NCI-H1092 treated with DMSO at 0.1 percent for 48 hours (cell line): Measurements from ENCODE around the gene CCDC182.
A peak's percentile ranks its signal among the peaks of the same experiment; 100 is the strongest.

ENCODE experiments used
- DNase-seq: peaks from one replicate; lab custom pipeline; 2025; lab: John Stamatoyannopoulos, UW

Gene CCDC182

DNA sequence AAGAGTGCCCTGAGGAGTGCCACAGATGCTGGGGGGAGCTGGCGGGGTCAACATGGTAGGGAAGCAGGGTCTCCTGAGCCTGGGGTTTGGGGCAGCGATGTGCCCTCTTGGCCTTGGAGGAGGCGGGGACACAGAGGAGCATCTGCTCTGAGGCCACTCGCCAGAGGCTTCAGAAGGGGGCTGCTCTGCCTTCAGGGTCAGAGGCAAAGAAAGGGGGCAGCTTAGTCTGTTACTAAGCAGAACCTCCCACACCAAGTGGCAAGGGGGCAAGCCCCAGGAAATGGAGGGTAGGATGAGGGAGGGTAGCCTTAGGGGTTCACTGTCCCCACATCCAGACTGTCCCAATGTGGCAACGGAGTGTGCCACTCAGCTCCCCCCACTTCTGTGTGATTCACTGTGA is 18.3 kb downstream of the CCDC182 start:
- DNase-seq = no peak

DNA sequence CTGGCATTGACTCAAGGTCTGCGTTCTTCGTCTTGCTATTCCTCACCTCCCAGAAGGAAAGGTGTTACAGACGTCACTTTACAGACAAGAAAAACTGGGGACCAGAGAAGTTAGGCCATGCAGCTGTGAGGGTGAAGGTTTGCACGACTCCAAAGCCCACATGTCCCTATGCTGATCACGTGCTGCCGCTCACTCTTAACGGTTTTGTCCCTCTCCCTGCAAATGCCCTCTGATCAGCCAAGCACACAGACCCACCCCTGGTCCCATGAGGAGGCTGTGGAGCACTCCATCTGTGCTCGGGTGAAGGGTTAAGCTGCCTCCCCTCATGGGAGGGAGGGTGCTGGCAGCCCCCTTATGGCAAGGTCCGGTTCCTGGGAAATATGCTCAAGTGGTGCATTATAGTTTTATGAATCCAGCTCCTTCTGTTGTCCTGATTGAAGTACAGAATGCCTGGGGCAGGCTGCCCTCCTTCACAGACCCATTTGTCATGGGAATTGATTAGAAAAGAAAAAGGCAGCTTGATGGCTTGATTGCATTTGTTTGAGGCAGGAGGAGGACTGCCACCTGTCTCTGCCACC is 18.8 kb downstream of the CCDC182 start:
- no peak for DNase-seq

DNA sequence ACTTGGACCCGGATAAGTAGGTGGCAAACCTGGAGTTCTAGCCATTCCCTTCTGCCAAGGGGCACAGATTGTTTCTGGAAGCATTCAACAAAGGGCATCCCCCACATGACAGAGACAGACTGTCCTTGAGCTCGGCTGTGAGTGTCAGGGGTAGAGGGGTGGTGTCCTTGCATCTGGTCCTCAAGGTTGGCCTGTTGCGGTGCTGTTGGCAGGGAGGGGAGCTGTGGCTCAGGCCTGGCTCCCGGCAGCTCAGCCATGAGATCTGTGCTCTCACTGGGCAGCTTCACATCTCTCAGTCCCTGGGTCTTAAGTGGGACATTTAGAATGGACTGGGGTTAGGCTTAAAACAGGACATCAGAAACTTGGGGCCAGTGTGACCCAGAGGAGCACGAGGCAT is 20.4 kb downstream of the CCDC182 start:
- DNase-seq = no peak

- no peak for DNase-seq
Measured at GRCh38 chr17:57724026-57724728, 20.9 kb downstream of the CCDC182 start.

DNA sequence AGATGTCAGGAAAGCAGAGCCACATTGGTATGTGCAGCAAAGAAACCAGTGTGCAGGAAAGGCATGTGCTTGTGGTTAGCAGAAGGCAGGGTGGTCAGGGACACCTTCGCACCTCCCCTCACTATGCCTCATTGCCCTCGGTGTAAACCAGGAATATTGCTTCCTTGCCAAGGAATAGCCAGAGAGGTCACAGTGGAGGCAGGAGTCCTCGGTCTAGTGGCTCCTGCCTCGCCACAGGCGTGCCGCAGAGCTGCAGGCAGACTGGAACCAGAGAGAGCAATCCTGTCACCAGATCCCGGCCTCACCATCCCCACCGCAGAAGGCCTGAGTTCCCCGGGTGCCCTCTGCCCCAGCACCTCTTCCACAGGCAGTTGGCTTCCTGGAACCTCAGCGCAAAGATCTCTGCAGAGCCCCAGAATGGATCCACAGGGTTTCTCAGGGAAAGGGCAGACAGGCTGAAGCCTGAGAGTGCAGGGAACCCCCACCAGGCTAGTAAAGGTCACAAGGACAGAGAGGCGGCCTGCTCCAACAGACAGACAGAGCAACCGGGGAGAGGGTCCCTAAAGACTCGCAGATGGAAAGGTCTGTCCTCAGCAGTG is 21.6 kb downstream of the CCDC182 start:
- DNase-seq = no peak

DNA sequence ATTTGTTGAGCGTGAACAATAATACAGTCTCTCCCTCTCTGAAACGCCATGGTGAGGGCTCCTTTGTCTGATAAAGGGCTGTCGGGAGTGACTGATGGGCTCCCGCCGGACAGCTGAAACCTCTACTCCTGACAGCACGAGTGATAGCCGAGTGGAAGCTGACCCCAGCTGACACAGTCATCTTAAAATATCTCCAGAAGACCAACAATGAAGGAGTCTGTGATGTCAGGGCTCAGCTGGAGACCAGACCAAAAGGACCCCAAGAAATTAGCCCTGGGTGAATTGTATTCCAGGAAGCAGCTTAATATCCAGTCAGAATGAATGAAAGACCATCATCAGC is 22.4 kb downstream of the CCDC182 start:
- DNase-seq = no peak

- DNase-seq = no peak
Measured at GRCh38 chr17:57721967-57722703, 23.0 kb downstream of the CCDC182 start.

DNA sequence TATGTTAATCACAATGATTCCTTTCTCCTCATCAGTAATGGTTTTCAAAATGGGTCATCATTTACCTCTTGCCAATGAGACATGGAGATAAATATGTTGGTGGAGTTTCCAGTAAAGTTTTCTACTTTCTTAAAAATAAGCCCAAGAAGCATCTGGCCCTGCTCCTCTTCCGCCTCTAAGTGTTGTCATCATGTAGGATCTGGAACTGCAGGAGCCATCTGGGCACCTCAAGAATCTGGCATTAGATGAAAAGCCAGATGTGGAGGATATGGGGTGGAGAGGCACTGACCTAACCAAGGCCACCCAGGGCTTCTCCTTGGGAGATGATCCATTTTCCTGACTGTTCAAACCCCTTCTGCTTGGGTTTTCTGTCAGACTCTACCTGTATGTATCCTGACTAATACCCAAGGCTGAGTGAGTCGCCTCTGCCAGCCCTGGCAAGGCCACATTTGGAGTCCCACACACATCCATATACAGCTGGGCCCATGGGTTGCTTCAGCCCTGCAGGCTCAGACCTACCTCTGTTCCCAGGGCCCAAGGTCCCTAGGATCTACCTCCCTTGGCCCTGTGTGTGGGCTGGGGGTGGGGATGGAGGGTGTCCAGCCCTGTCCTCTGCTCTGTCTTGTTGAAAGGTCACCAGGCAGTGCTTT is 24.6 kb downstream of the CCDC182 start:
- no peak for DNase-seq

GRCh38 chr17:57718878-57719277 is 26.2 kb downstream of the CCDC182 start:
- no peak for DNase-seq

- DNase-seq = no peak
Measured at GRCh38 chr17:57715981-57716380, 29.1 kb downstream of the CCDC182 start.

GRCh38 chr17:57714665-57715180 is 30.4 kb downstream of the CCDC182 start:
- peak; percentile 72 for DNase-seq

- DNase-seq = no peak
Measured at GRCh38 chr17:57713140-57713539, 32.0 kb downstream of the CCDC182 start.

- DNase-seq = no peak
Measured at GRCh38 chr17:57708410-57708809, 36.7 kb downstream of the CCDC182 start.

DNA sequence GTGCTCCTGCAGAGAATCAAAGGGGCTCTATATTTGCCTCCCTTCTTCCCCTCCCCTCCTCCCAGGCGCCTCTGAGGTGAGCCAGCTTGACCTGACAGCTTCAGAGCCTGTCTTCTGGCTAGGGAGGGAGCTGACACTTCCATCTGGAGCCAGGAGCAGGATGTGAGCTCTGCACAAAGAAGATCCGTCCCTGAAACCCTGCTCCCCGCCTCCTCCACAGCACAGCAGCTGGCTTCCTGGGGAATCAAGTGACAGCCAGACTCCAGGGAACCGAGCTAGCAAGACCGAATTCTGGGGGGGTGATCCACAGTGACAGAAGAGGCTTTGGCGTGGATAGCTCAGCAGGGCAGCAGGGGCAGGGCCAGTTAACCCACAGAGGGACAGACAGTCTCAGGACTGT is 37.2 kb downstream of the CCDC182 start:
- DNase-seq = peak; percentile 35

- peak; percentile 14 for DNase-seq
Measured at GRCh38 chr17:57706761-57707160, 38.3 kb downstream of the CCDC182 start.

DNA sequence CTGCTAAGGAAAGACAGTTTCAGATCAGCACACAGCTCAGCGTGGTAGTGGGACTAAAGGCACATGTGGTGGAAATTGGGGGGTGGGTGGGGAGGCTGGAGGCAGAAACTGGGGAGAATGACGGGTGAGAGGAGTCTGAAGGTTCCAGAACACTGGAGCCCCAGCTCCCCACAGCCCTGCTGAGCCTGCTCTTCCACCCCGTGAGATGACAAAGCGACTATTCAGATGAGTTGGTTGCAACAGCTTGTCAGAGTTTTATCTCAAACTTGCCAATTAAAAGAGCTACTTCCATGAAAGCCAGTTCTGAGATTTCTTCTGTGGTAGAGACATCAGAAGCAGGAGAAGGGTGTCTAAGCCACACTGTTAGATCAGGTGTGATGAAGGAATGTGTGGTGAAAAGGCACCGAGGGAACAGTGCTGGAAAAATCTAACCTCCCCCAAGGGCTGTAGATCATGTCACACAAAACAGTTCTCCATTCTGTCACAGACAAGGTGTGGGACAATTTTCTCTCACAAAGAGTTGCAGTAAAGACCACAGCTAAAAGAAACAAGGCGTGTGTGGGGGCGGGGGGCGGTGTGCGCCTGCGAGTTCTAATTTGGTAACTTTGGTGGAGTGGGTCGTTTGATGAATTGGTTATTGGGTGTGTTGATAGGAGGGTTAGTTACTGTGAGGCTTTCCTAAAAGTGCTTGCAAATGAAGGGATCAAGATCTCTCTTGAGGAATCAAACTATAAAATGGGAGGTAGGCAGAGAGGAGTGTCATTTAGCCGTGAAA is 39.0 kb downstream of the CCDC182 start:
- DNase-seq = no peak

GRCh38 chr17:57704448-57704847 is 40.7 kb downstream of the CCDC182 start:
- DNase-seq = no peak

- no peak for DNase-seq
Measured at GRCh38 chr17:57703273-57703672, 41.8 kb downstream of the CCDC182 start.

DNA sequence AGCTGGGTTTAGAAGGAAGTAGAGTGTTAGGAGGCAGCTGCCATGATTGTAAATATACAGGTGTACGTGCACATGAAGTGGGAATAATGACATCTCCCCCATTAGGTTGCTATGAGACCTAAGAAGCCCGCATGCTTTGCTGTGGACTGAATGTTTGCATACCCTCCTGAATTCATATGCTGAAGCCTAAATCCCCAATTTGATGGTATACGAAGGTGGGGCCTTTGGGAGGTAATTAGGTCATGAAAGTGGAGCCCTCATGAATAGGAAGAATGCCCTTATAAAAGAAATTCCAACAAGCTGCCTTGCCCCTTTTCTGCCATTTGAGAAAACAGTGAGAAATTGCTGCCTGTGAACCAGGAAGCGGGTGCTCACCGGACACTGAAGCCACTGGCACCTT is 44.0 kb downstream of the CCDC182 start:
- DNase-seq = peak; percentile 57

DNA sequence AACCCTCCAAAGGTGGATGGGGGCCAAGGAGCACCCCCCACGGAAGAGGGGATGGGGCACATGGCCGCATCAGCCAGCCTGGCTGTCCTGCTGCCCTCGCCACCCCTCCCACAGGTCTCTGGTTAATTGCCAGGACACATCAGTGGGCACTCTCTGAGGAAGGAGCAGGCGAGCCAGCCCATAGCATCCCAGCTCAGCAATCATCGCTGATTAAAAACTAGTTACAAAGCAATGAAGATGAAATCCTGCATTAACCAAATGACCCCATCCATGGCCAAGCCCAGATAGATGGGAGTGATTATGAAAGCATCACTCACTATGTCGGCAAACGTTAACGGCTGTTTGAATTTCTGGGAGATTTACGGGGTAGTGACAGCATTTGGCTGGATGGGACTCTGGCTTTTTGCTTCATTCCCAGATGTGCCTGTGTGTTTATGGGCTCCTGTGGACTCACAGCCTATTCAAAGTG is 45.3 kb downstream of the CCDC182 start:
- DNase-seq = no peak
